HG02970 (cell line): ENCODE measurements around the gene TEX13A.

Source experiments
- ATAC-seq: cut with Tn5 transposase; IDR thresholded peaks from one replicate; pipeline ENCODE4 v1.9.1; 2021; ENCODE audit warnings: mild to moderate bottlenecking, moderate library complexity, moderate number of reproducible peaks; ENCODE audit not compliant: unreplicated experiment, low FRiP score

TEX13A gene

GRCh38 chrX:105189093-105189492, 31.4 kb downstream of the TEX13A start:
- ATAC-seq, result no peak

GRCh38 chrX:105179644-105180043, 40.9 kb downstream of the TEX13A start:
- no peak for ATAC-seq

GRCh38 chrX:105173071-105173470, 47.4 kb downstream of the TEX13A start:
- no peak for ATAC-seq
